ENCODE measurements around the gene FOCAD. TPM values are rescaled to one million over a fixed set of nuclear protein-coding genes. Genes with fewer than 3 reads are reported as not detected.

The FOCAD gene
- total RNA-seq, 2 experiments from 2014 or later: 13.8 to 18.5 TPM

GRCh38 chr9:20783057-20784038 lies 99.3 kb downstream of the FOCAD start:
- H3K9me3 ChIP-seq (ENCODE audit: low read length): no peaks in the 10 kb centered on the region
- no TSS peak for BruUV-seq (replicated peaks)
- intact Hi-C loops (cut with micrococcal nuclease; ENCODE audit: unreplicated experiment): no loop called here
- TF ChIP-seq EZH2phosphoT487 (IDR thresholded peaks at IDR 0.05; ENCODE audit: borderline replicate concordance, low read depth, low read length) (no peak), CTCF (conservative IDR thresholded peaks at IDR 0.05; ENCODE audit: low read length) (no peak)
- ChIA-PET CTCF (ENCODE audit: unreplicated experiment) (no interaction called here), POLR2A (interaction anchor here (0.6 to 0.9 kb wide), 3 partner anchors 24 to 1331 kb away, joined by 3 read pairs; no protein-coding TSS in a partner anchor)
- H3K4me2 ChIP-seq (ENCODE audit: low read length): no peak overlapping the region
- no peaks in the 10 kb centered on the region for H3K9me2 ChIP-seq (ENCODE audit: insufficient read depth, low read length)
- H3K4me1 ChIP-seq (ENCODE audit: insufficient read depth, low read length, poor library complexity, severe bottlenecking): no peaks in the 10 kb centered on the region
- no peaks in the 10 kb centered on the region for H4K20me1 ChIP-seq (ENCODE audit: insufficient read depth, low read length)
- H3K4me3 ChIP-seq (ENCODE audit: low read depth, low read length, poor library complexity, severe bottlenecking): no peak overlapping the region
- DNase-seq (ENCODE audit: low spot score): no peak
- H3K27ac ChIP-seq (ENCODE audit: low read depth, low read length, poor library complexity, severe bottlenecking): no peak overlapping the region
- H3K79me2 ChIP-seq (ENCODE audit: insufficient read depth, low read depth, low read length): no peaks in the 10 kb centered on the region; the same call in 1 of the 2 replicates
- no peaks in the 10 kb centered on the region for H3K36me3 ChIP-seq (ENCODE audit: insufficient read depth, low read length)
- H2AFZ ChIP-seq (ENCODE audit: low read length): no peak overlapping the region

GRCh38 chr9:20784196-20784595 lies 100.1 kb downstream of the FOCAD start:
- H3K4me1 ChIP-seq (ENCODE audit: insufficient read depth, low read length, poor library complexity, severe bottlenecking): no peaks in the 10 kb centered on the region
- DNase-seq (ENCODE audit: low spot score): no peak
- no peak overlapping the region for H2AFZ ChIP-seq (ENCODE audit: low read length)
- no peak overlapping the region for H3K4me3 ChIP-seq (ENCODE audit: low read depth, low read length, poor library complexity, severe bottlenecking)
- no peaks in the 10 kb centered on the region for H4K20me1 ChIP-seq (ENCODE audit: insufficient read depth, low read length)
- no peak overlapping the region for H3K27ac ChIP-seq (ENCODE audit: low read depth, low read length, poor library complexity, severe bottlenecking)
- intact Hi-C loops (cut with micrococcal nuclease; ENCODE audit: unreplicated experiment): no loop called here
- BruUV-seq (replicated peaks): no TSS peak
- H3K79me2 ChIP-seq (ENCODE audit: insufficient read depth, low read depth, low read length): no peaks in the 10 kb centered on the region; the same call in 1 of the 2 replicates
- H3K4me2 ChIP-seq (ENCODE audit: low read length): no peak overlapping the region
- TF ChIP-seq CTCF (conservative IDR thresholded peaks at IDR 0.05; ENCODE audit: low read length): no peak
- no peak for TF ChIP-seq EZH2phosphoT487 (IDR thresholded peaks at IDR 0.05; ENCODE audit: borderline replicate concordance, low read depth, low read length)
- no peaks in the 10 kb centered on the region for H3K9me2 ChIP-seq (ENCODE audit: insufficient read depth, low read length)
- ChIA-PET POLR2A (interaction anchor here (0.6 kb wide), 1 partner anchor 1330 kb away, joined by 3 read pairs; no protein-coding TSS in a partner anchor), CTCF (ENCODE audit: unreplicated experiment) (no interaction called here)
- no peaks in the 10 kb centered on the region for H3K36me3 ChIP-seq (ENCODE audit: insufficient read depth, low read length)
- no peaks in the 10 kb centered on the region for H3K9me3 ChIP-seq (ENCODE audit: low read length)

- H3K9me3 ChIP-seq (ENCODE audit: low read length): no peaks in the 10 kb centered on the region
- no peaks in the 10 kb centered on the region for H3K4me1 ChIP-seq (ENCODE audit: insufficient read depth, low read length, poor library complexity, severe bottlenecking)
- ChIA-PET CTCF (ENCODE audit: unreplicated experiment) (no interaction called here), POLR2A (no interaction called here)
- no TSS peak for BruUV-seq (replicated peaks)
- H3K4me2 ChIP-seq (ENCODE audit: low read length): no peak overlapping the region
- no peak overlapping the region for H2AFZ ChIP-seq (ENCODE audit: low read length)
- intact Hi-C loops (cut with micrococcal nuclease; ENCODE audit: unreplicated experiment): no loop called here
- TF ChIP-seq CTCF (conservative IDR thresholded peaks at IDR 0.05; ENCODE audit: low read length): no peak
- TF ChIP-seq EZH2phosphoT487 (IDR thresholded peaks at IDR 0.05; ENCODE audit: borderline replicate concordance, low read depth, low read length): no peak
- H3K36me3 ChIP-seq (ENCODE audit: insufficient read depth, low read length): no peaks in the 10 kb centered on the region
- H3K79me2 ChIP-seq (ENCODE audit: insufficient read depth, low read depth, low read length): no peaks in the 10 kb centered on the region; the same call in 1 of the 2 replicates
- DNase-seq (ENCODE audit: low spot score): no peak
- no peak overlapping the region for H3K27ac ChIP-seq (ENCODE audit: low read depth, low read length, poor library complexity, severe bottlenecking)
- no peaks in the 10 kb centered on the region for H4K20me1 ChIP-seq (ENCODE audit: insufficient read depth, low read length)
- H3K9me2 ChIP-seq (ENCODE audit: insufficient read depth, low read length): no peaks in the 10 kb centered on the region
- no peak overlapping the region for H3K4me3 ChIP-seq (ENCODE audit: low read depth, low read length, poor library complexity, severe bottlenecking)
Measured at GRCh38 chr9:20786807-20787206, 102.7 kb downstream of the FOCAD start.
